Measurements from ENCODE around the gene SH3GLB2. TPM values are rescaled to one million over a fixed set of nuclear protein-coding genes. Genes with fewer than 3 reads are reported as not detected.
"Not testable (repeated sequence)": the region's sequence is repeated elsewhere in the genome, so short reads cannot be mapped to it uniquely, and the experiment has no call there.

The SH3GLB2 gene
- total and polyA plus RNA-seq, 5 donors from 2014 or later = 18.2 to 77.8 (median 32.4) TPM

DNA sequence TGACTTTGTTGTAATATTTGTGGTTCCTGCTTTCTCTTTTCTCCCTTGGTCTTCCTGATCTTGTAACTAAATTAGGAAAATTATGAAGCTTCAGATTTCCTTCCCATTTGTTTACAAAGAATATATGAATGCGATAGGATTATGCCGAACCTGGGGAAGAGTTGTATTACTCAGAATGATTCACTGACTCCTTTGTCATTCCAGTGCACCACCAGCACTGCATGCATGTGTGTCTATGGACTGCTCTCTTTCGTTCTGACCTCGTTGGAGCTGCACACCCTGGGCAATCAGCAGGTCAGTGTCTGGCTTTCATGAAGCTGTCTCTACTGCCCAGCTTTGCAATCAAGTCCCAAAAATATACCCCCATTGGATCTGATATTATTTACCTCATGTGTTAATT is 55.2 kb downstream of the SH3GLB2 start:
- peaks cover 80% of the 10 kb centered on the region for H3K36me3 ChIP-seq (ENCODE audit: control insufficient read depth, insufficient read depth, low read length)
- ATAC-seq (ENCODE audit: low read depth in 2 of 2) = no peak
- peaks cover 0 to 7% (median 0%) of the 10 kb centered on the region in 4 donors for H3K4me1 Mint-ChIP-seq
- H3K27ac Mint-ChIP-seq = no peak overlapping the region
- H3K9me3 ChIP-seq (ENCODE audit: control insufficient read depth in 2 of 2, low read length in 2 of 2) = no peaks in the 10 kb centered on the region
- H3K9me3 Mint-ChIP-seq = no peaks in the 10 kb centered on the region
- no peak overlapping the region for H3K4me3 ChIP-seq (ENCODE audit: low read depth, low read length)
- H3K36me3 Mint-ChIP-seq = peaks cover 53% of the 10 kb centered on the region
- DNase-seq = no peak
- no peaks in the 10 kb centered on the region for H3K27me3 ChIP-seq (ENCODE audit: control insufficient read depth, insufficient read depth, low read length)
- no peaks in the 10 kb centered on the region for H3K27me3 Mint-ChIP-seq
- H3K27ac ChIP-seq (ENCODE audit: insufficient read depth, low read length, poor library complexity, severe bottlenecking) = no peak overlapping the region
- H3K4me1 ChIP-seq (ENCODE audit: control insufficient read depth, insufficient read depth, low read length, poor library complexity, severe bottlenecking) = no peaks in the 10 kb centered on the region
- H3K4me3 Mint-ChIP-seq = no peak overlapping the region

DNA sequence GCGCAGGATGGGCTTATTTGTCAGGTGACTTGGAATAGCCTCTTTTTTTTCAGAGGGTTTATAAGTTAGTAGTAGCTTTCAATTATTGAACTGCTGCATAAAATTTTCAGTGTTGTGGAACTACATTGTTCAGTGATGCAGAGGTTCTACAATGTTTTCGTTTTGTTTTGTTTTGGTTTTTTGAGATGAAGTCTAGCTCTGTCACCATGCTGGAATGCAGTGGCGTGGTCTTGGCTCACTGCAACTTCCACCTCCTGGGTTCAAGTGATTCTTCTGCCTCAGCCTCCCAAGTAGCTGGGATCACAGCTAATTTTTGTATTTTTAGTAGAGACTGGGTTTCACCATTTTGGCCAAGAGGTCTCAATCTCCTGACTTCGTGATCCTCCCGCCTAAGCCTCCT is 58.6 kb downstream of the SH3GLB2 start:
- peaks cover 0 to 9% (median 0%) of the 10 kb centered on the region in 4 donors for H3K4me1 Mint-ChIP-seq
- H3K9me3 ChIP-seq (ENCODE audit: control insufficient read depth in 2 of 2, low read length in 2 of 2) = no peaks in the 10 kb centered on the region
- H3K27ac Mint-ChIP-seq = no peak overlapping the region
- H3K4me1 ChIP-seq (ENCODE audit: control insufficient read depth, insufficient read depth, low read length, poor library complexity, severe bottlenecking) = no peaks in the 10 kb centered on the region
- peaks cover 69% of the 10 kb centered on the region for H3K36me3 ChIP-seq (ENCODE audit: control insufficient read depth, insufficient read depth, low read length)
- no peak overlapping the region for H3K4me3 ChIP-seq (ENCODE audit: low read depth, low read length)
- no peak overlapping the region for H3K4me3 Mint-ChIP-seq
- no peak overlapping the region for H3K27ac ChIP-seq (ENCODE audit: insufficient read depth, low read length, poor library complexity, severe bottlenecking)
- DNase-seq (no peak), ATAC-seq (ENCODE audit: low read depth in 2 of 2) (no peak)
- peaks cover 43% of the 10 kb centered on the region for H3K36me3 Mint-ChIP-seq
- H3K27me3 Mint-ChIP-seq = no peaks in the 10 kb centered on the region
- no peaks in the 10 kb centered on the region for H3K9me3 Mint-ChIP-seq
- no peaks in the 10 kb centered on the region for H3K27me3 ChIP-seq (ENCODE audit: control insufficient read depth, insufficient read depth, low read length)

DNA sequence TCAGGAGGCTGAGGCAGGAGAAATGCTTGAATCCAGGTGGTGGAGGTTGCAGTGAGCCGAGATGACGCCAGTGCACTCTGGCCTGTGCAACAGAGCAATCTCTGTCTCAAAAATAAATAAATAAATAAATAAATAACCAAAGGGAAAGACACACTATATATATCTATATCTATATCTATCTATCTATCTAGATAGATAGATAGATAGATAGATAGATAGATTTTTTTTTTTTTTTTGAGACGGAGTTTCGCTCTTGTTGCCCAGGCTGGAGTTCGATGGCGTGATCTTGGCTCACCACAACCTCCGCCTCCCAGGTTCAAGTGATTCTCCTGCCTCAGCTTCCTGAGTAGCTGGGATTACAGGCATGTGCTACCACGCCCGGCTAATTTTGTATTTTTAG is 66.7 kb downstream of the SH3GLB2 start:
- not testable (repeated sequence) for H3K4me3 ChIP-seq (ENCODE audit: low read depth, low read length); H3K4me1 Mint-ChIP-seq; DNase-seq; H3K27ac ChIP-seq (ENCODE audit: insufficient read depth, low read length, poor library complexity, severe bottlenecking); H3K27me3 Mint-ChIP-seq; H3K27me3 ChIP-seq (ENCODE audit: control insufficient read depth, insufficient read depth, low read length); H3K27ac Mint-ChIP-seq; H3K4me3 Mint-ChIP-seq; H3K4me1 ChIP-seq (ENCODE audit: control insufficient read depth, insufficient read depth, low read length, poor library complexity, severe bottlenecking); H3K9me3 ChIP-seq (ENCODE audit: control insufficient read depth in 2 of 2, low read length in 2 of 2); H3K9me3 Mint-ChIP-seq; ATAC-seq (ENCODE audit: low read depth in 2 of 2)
- peaks cover 63% of the 10 kb centered on the region for H3K36me3 ChIP-seq (ENCODE audit: control insufficient read depth, insufficient read depth, low read length)
- H3K36me3 Mint-ChIP-seq = peaks cover 22% of the 10 kb centered on the region

Other genes starting within 250 kb of the SH3GLB2 start
- 24.3 TPM for gene TBC1D13, start 241.1 kb downstream of the SH3GLB2 start, total RNA-seq
- 10 to 100 TPM; 13.3 to 18.8 (median 16.8) TPM for gene TBC1D13, start 241.1 kb downstream of the SH3GLB2 start, polyA plus RNA-seq
- 9.6 TPM for gene ENDOG, start 209.8 kb downstream of the SH3GLB2 start, total RNA-seq
- gene ENDOG, start 209.8 kb downstream of the SH3GLB2 start, polyA plus RNA-seq = 10 to 100 TPM; 15.6 to 20.6 (median 19.2) TPM
- gene SPOUT1, start 198.5 kb downstream of the SH3GLB2 start, total RNA-seq = 36.1 TPM
- 10 to 100 TPM; 43.0 to 77.7 (median 62.6) TPM for gene SPOUT1, start 198.5 kb downstream of the SH3GLB2 start, polyA plus RNA-seq
- 8.2 TPM for gene KYAT1, start 146.4 kb downstream of the SH3GLB2 start, total RNA-seq
- 10 to 100 TPM; 11.3 to 15.7 (median 11.6) TPM for gene KYAT1, start 146.4 kb downstream of the SH3GLB2 start, polyA plus RNA-seq
- gene LRRC8A, start 146.2 kb downstream of the SH3GLB2 start, total RNA-seq = 39.7 TPM
- gene LRRC8A, start 146.2 kb downstream of the SH3GLB2 start, polyA plus RNA-seq = 10 to 100 TPM; 29.3 to 35.0 (median 31.3) TPM
- gene PHYHD1, start 107.3 kb downstream of the SH3GLB2 start, total RNA-seq = 0.52 TPM
- gene PHYHD1, start 107.3 kb downstream of the SH3GLB2 start, polyA plus RNA-seq = under 1 TPM in 2 of 4 donors, not detected in 2; 0.40 to 0.60 TPM
- 6.1 TPM for gene DOLK, start 80.7 kb downstream of the SH3GLB2 start, total RNA-seq
- 10 to 100 TPM in 2 of 4 donors, 1 to 10 TPM in 2; 7.6 to 12.3 (median 9.7) TPM for gene DOLK, start 80.7 kb downstream of the SH3GLB2 start, polyA plus RNA-seq
- 74.3 TPM for gene NUP188, start 80.6 kb downstream of the SH3GLB2 start, total RNA-seq
- 10 to 100 TPM; 20.8 to 23.4 (median 21.8) TPM for gene NUP188, start 80.6 kb downstream of the SH3GLB2 start, polyA plus RNA-seq
- gene MIGA2, start 8.3 kb upstream of the SH3GLB2 start, total RNA-seq = 48.5 TPM
- 1 to 10 TPM; 6.3 to 8.0 (median 7.6) TPM for gene MIGA2, start 8.3 kb upstream of the SH3GLB2 start, polyA plus RNA-seq
- 3.9 TPM for gene DOLPP1, start 52.8 kb upstream of the SH3GLB2 start, total RNA-seq
- 1 to 10 TPM; 8.6 to 9.3 (median 8.9) TPM for gene DOLPP1, start 52.8 kb upstream of the SH3GLB2 start, polyA plus RNA-seq
- gene CRAT, start 82.5 kb upstream of the SH3GLB2 start, total RNA-seq = 12.5 TPM
- 10 to 100 TPM in 2 of 4 donors, 1 to 10 TPM in 2; 8.7 to 11.4 (median 10.2) TPM for gene CRAT, start 82.5 kb upstream of the SH3GLB2 start, polyA plus RNA-seq
- 53.7 TPM for gene PTPA, start 83.1 kb upstream of the SH3GLB2 start, total RNA-seq
- gene PTPA, start 83.1 kb upstream of the SH3GLB2 start, polyA plus RNA-seq = 10 to 100 TPM; 12.9 to 21.6 (median 16.0) TPM
- 2.7 TPM for gene IER5L, start 149.9 kb upstream of the SH3GLB2 start, total RNA-seq
- not detected for gene IER5L, start 149.9 kb upstream of the SH3GLB2 start, polyA plus RNA-seq